ENCODE data around the gene TMEM139.

GRCh38 chr7:143318661-143319060 lies 33.9 kb downstream of the TMEM139 start:
- TF ChIP-seq REST (IDR thresholded peaks at IDR 0.05; ENCODE audit: insufficient replicate concordance, low read depth) (no peak), POLR2AphosphoS5 (IDR thresholded peaks at IDR 0.05; ENCODE audit: low read depth) (no peak), CTCF (IDR thresholded peaks at IDR 0.05; ENCODE audit: insufficient read depth, low read length) (no peak), GABPA (IDR thresholded peaks at IDR 0.05; ENCODE audit: low read depth) (no peak)

Measured in HL-60 (cell line).